GM12801 (cell line): ENCODE results near the gene SLK.

Source experiments
- CTCF ChIP-seq: IDR thresholded peaks from one replicate; pipeline ENCODE4 v1.5.1; 2011; ENCODE audit warnings: control low read depth; ENCODE audit not compliant: insufficient read length; ENCODE audit errors: extremely low read depth

SLK gene

DNA sequence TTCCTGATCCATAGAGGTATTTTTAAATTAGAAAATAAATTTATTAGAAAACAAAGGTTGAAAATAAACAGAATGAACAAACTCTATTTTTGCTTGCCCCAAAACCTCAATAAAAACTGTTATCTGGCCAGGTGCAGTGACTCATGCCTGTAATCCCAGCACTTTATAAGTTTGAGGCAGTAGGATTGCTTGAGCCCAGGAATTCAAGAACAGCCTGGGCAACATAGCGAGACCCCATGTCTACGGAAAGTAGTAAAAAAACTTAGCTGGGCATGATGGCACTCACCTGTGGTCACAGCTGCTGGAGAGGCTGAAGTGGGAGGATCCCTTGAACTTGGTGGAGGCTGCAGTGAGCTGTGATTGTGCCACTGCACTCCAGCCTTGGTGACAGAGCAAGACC, 10.3 kb downstream of the SLK start:
- no peak for TF ChIP-seq CTCF

DNA sequence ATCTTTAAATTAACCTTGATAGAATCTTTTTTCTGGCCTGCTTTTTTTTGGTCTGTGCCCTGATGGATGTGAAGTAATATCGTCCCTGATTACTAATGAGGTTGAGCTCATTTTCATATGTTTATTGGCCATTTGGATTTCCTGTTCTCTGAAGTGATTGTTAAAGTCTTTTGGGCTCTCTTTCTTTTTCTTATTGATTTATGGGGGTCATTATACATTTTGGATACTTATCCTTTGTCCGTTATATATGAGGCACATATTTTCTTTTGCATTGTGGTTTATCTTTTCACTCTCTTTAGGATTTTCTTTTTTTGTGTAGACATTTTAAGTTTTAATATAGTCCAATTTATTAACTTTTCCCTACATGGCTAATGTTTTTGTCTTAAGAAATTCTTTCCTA, 12.6 kb downstream of the SLK start:
- TF ChIP-seq CTCF: no peak

DNA sequence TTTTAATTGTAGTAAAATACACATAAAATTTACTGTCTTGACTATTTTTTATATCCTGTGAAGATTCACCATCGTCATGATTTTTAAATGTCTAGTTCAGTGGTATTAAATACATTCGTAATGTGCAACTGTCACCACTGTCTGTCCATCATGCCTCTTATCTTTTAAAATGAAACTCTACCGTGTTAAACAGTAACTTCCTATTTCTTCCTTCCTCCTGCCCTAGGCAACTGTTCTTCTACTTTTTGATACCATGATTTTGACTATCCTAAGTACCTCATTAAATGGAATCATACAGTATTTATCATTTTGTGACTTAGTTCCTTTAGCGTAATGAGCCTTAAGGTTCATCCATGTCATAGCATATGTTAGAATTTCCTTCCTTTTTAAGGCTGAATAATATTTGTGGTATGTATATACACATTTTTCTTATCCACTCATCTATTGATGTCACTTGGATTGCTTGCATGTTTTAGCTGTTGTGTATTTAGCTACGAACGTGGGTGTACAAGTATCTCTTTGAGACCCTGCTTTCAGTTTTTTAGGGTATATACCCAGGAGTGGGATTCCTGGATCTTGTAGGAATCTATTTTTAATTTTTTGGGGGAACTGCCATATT, 13.5 kb downstream of the SLK start:
- no peak for TF ChIP-seq CTCF

GRCh38 chr10:103982639-103983038, 15.7 kb downstream of the SLK start:
- no peak for TF ChIP-seq CTCF

DNA sequence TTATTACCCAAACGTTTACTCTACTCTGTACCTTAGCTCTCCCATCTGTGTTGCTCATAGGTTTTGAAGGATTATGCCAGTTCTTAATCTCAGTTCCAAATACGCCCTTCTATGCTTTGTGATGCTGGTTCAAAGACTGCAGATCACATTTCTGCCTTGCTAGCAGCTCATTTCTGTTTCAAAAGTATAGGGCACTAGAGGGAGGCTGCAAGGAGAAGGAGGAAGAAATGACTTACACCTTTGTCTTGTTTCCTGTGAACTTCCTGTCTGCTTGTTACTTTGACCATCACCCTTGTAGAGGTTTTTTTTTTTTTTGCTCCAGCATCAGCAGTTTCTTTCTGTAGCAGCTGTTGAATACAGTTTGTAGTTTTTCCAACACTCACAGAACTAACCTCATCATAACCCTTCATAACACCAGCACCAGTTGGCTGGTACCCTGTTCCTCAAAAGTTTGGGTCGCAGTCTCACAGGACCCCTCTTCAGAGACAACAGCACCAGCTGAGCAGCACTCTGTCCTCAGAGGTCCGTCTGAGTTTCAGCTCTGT, 16.5 kb downstream of the SLK start:
- no peak for TF ChIP-seq CTCF

- no peak for TF ChIP-seq CTCF
These were observed 18.8 kb downstream of the SLK start for GRCh38 chr10:103985726-103986125.

GRCh38 chr10:103986360-103986759, 19.4 kb downstream of the SLK start:
- TF ChIP-seq CTCF: no peak
